Measurements from ENCODE around the gene NECAB3. TPM values are rescaled to one million over a fixed set of nuclear protein-coding genes. Genes with fewer than 3 reads are reported as not detected.

Gene NECAB3
- total RNA-seq, 2 donors from 2014 or later: 25.5 to 36.6 TPM

- intact Hi-C loops (cut with DNase I): loop anchor here in 1 of 2 donors (5.0 kb wide), 1 partner anchor 64 kb away; the partner anchor contains the start of gene ZNF341
- no peak for DNase-seq (ENCODE audit: low spot score)
These were observed 5.6 kb downstream of the NECAB3 start for GRCh38 chr20:33668466-33669155.

GRCh38 chr20:33667676-33668465, 6.4 kb downstream of the NECAB3 start:
- DNase-seq (ENCODE audit: low spot score): peak; percentile 95
- intact Hi-C loops (cut with DNase I): loop anchor here in 1 of 2 donors (5.0 kb wide), 1 partner anchor 64 kb away; the partner anchor contains the start of gene ZNF341

- intact Hi-C loops (cut with DNase I): loop anchor here in 1 of 2 donors (5.0 kb wide), 1 partner anchor 65 kb away; the partner anchor contains the start of gene ZNF341
These were observed 7.0 kb downstream of the NECAB3 start for GRCh38 chr20:33667245-33667675.

GRCh38 chr20:33666293-33667244, 7.7 kb downstream of the NECAB3 start, which contains the start of gene ACTL10:
TSS of gene ACTL10 (plus strand) at chr20:33666943. CDS start at chr20:33667498, 555 bp downstream.
- DNase-seq (ENCODE audit: low spot score): peak; percentile 100
- intact Hi-C loops (cut with DNase I): loop anchor here in 1 of 2 donors (5.0 kb wide), 1 partner anchor 66 kb away; the partner anchor contains the start of gene ZNF341

More at GRCh38 chr20:33667245-33667675, 7.0 kb downstream of the NECAB3 start:
- no peak for DNase-seq (ENCODE audit: low spot score)

- DNase-seq (ENCODE audit: low spot score): no peak
- intact Hi-C loops (cut with DNase I): loop anchor here in 1 of 2 donors (5.0 kb wide), 1 partner anchor 68 kb away; the partner anchor contains the start of gene ZNF341
These were observed 9.5 kb downstream of the NECAB3 start for GRCh38 chr20:33664762-33665144.

- intact Hi-C loops (cut with DNase I): no loop called here
- DNase-seq (ENCODE audit: low spot score): no peak
These were observed 10.0 kb downstream of the NECAB3 start for GRCh38 chr20:33664085-33664761.

GRCh38 chr20:33663161-33664084, 10.8 kb downstream of the NECAB3 start:
- peak; percentile 96 for DNase-seq (ENCODE audit: low spot score)
- intact Hi-C loops (cut with DNase I): no loop called here

GRCh38 chr20:33662172-33662571, 12.1 kb downstream of the NECAB3 start, which contains the start of gene C20orf144:
TSS of gene C20orf144 (plus strand) at chr20:33662327. CDS start at chr20:33662346, 19 bp downstream.
- DNase-seq (ENCODE audit: low spot score): no peak
- intact Hi-C loops (cut with DNase I): no loop called here

GRCh38 chr20:33660685-33661058, 13.6 kb downstream of the NECAB3 start:
- intact Hi-C loops (cut with DNase I): no loop called here
- DNase-seq (ENCODE audit: low spot score): peak; percentile 58

- intact Hi-C loops (cut with DNase I): no loop called here
- peak; percentile 72 for DNase-seq (ENCODE audit: low spot score)
These were observed 14.1 kb downstream of the NECAB3 start for GRCh38 chr20:33660035-33660684.

GRCh38 chr20:33659341-33660034, 14.7 kb downstream of the NECAB3 start:
- intact Hi-C loops (cut with DNase I): loop anchor here (5.0 to 10.0 kb wide), 4 partner anchors 195 to 1713 kb away; no protein-coding TSS in a partner anchor
- peak; percentile 76 for DNase-seq (ENCODE audit: low spot score)

- no peak for DNase-seq (ENCODE audit: low spot score)
- intact Hi-C loops (cut with DNase I): loop anchor here (5.0 to 10.0 kb wide), 4 partner anchors 194 to 1713 kb away; no protein-coding TSS in a partner anchor
These were observed 15.3 kb downstream of the NECAB3 start for GRCh38 chr20:33658929-33659328.

- intact Hi-C loops (cut with DNase I): loop anchor here (5.0 to 10.0 kb wide), 4 partner anchors 194 to 1714 kb away; no protein-coding TSS in a partner anchor
- DNase-seq (ENCODE audit: low spot score): no peak
These were observed 15.7 kb downstream of the NECAB3 start for GRCh38 chr20:33658510-33658909.

- intact Hi-C loops (cut with DNase I): loop anchor here (5.0 to 10.0 kb wide), 4 partner anchors 193 to 1715 kb away; no protein-coding TSS in a partner anchor
- DNase-seq (ENCODE audit: low spot score): no peak
These were observed 16.5 kb downstream of the NECAB3 start for GRCh38 chr20:33657704-33658095.

- DNase-seq (ENCODE audit: low spot score): peak; percentile 76
- intact Hi-C loops (cut with DNase I): loop anchor here (5.0 to 10.0 kb wide), 4 partner anchors 192 to 1715 kb away; no protein-coding TSS in a partner anchor
These were observed 17.2 kb downstream of the NECAB3 start for GRCh38 chr20:33656783-33657703.
